Retinal pigment epithelial cell (primary cell): ENCODE measurements around the gene SSC5D.

Experiments used
- DNase-seq: peaks from one replicate; pipeline ENCODE4 v3.0.0-alpha.2; 2010; ENCODE audit warnings: low read depth
- H3K4me3 ChIP-seq: 2 replicates; pipeline ENCODE4 v1.5.1; 2011; ENCODE audit warnings: mild to moderate bottlenecking, low read length, control low read depth, moderate library complexity
- TF ChIP-seq, protein P1 (sequence below): conservative IDR thresholded peaks from 2 replicates; pipeline ENCODE4 v1.5.1; 2011; ENCODE audit warnings: low read depth, low read length, control low read depth, inconsistent platforms

Gene SSC5D

DNA sequence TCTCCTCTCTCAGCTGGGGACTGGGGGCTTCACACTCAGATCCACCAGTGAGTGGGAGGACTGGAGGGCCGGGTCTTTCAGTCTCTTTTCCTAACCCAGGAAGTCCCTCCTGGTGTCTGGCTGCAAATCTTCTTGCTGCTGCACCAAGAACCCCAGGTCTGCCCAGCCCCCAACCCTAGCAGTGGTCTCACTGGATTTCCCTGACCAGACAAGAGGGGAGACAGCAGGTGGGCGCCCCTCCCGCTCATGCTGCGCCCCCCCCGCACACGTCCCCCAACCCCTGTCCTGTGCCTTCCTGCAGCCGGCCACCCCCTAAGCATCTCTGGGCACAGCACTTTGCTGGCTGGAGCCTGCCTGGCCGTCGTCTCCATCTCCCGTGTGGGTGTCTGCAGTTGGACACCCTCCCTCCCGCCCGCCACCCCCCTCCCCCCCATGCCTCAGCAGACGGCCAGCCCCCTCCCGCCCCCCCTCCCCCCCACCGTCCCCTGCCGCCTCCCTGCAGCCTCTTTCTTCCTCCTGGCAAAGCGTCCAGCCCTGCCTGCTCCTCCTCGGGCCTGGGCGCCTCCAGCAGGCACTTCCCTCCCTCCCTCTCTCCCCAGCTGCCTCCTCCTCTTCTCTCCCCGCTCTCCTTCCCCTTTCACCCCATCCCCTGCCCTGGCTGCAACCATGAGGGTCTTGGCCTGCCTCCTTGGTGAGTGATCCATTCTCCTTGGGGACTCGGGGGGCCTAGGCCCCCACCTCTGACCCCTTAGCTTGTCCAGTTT is at the start of gene SSC5D:
SSC5D (plus strand) TSS at position 513 of the 764 bp plus-strand sequence; CDS start at position 667, 154 bp downstream.
- H3K4me3 ChIP-seq = peak within 1 kb of the TSS; percentile 20
- DNase-seq = no peak
- TF ChIP-seq, protein P1, sequence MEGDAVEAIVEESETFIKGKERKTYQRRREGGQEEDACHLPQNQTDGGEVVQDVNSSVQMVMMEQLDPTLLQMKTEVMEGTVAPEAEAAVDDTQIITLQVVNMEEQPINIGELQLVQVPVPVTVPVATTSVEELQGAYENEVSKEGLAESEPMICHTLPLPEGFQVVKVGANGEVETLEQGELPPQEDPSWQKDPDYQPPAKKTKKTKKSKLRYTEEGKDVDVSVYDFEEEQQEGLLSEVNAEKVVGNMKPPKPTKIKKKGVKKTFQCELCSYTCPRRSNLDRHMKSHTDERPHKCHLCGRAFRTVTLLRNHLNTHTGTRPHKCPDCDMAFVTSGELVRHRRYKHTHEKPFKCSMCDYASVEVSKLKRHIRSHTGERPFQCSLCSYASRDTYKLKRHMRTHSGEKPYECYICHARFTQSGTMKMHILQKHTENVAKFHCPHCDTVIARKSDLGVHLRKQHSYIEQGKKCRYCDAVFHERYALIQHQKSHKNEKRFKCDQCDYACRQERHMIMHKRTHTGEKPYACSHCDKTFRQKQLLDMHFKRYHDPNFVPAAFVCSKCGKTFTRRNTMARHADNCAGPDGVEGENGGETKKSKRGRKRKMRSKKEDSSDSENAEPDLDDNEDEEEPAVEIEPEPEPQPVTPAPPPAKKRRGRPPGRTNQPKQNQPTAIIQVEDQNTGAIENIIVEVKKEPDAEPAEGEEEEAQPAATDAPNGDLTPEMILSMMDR = no peak

DNA sequence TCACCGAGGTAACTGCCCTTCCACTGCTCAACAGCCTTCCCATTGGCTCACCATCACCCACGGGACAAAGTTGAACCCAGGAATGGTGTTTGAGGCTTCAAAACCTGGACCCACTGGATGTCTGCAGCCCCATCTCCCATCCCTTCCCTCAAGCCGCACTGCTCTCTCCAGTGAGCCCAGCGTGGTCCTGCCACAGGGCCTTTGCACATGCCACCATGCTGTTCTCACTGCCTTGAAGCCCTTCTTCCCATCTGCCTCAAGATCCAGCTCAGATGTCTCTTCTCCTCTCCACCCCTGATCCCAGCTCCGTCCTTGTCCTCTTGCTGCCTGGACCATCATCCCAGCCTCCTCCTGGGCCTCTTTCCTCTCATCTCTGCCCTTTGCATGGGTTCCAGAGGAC is 49.2 kb upstream of the SSC5D start:
- no peak overlapping the region for H3K4me3 ChIP-seq
- TF ChIP-seq, protein P1 = no peak
- no peak for DNase-seq

DNA sequence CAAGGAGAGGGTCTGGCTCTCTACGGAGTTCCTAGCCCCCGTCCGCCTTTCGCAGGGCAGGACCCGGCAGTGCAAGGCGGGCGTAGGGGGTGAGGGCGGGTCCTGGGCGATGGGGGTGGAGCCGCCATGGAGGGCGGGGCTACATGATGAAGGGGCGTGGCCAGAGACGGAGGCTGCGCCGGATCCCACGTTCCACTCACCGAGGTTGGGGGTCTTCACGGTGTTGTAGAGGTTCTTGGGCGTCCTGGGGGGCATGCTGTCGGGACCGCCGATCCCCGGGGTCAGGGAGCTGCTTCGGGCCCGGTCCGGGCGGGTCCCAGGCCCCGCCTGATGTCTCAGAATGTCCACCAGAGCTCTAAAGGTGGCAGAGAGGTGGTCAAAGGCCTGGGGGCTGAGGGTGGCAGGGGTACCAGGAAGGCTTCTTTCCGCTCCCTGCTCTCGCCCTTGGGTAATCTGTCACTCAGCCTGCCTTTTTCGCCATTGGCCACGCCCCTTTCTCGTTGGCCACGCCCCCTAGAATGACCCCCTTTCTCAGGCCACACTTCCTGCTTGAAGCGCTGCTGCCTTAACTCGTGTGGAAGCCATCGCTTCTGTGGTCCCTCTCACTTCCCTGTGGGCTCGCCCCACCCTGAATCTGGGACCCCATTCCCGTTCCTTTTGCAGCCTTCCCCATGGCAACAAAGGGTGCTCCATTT is 47.7 kb upstream of the SSC5D start:
- TF ChIP-seq, protein P1 = no peak
- no peak for DNase-seq
- no peak overlapping the region for H3K4me3 ChIP-seq

DNA sequence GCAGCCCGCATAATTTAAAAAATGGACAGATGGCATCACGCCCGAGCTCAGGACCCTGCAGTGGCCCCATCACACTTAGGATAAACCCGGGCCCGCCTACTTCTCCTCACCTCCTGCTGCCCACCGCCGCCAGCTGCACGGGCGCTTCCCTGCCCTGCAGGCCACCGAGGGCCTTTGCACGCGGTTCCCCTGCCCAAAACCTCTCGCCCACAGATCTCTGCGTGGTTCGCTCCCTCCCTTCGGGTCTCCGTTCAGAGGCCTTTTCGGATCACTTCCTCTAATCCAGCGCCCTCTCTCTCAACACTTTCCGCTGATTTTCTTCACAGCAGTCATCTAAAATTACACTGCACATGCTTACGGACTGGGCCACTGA is 46.9 kb upstream of the SSC5D start:
- H3K4me3 ChIP-seq = no peak overlapping the region
- TF ChIP-seq, protein P1 = no peak
- DNase-seq = no peak

DNA sequence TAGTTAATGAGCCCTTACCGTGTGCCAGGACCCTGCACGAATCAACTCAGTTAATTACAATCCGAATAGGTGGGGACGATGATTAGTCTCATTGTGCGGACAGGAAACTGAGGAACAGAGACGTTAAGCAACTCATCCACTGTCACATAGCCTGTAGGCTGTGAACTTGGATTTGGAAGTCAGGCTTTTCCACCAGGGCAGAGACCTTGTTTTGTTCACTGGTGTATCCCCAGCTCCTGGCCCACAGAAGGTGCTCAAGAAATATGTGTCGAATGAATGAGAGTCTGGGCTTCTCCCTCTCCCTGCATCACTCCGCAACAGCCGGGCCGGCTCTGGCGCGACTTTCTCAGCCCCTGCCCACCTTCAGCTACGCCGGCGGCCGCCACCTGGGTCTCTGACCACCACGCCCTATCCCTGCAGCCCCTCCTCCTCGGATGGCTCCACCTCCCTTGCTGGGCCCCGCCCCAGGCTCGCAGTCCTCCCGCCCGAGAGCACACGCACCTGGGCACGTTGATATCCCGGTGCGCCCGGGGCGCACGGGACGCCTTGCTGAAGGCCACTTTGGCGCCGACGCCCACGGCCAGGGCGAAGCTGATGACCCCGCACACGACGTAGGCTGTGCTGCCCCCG is 46.4 kb upstream of the SSC5D start:
- no peak overlapping the region for H3K4me3 ChIP-seq
- TF ChIP-seq, protein P1 = no peak
- DNase-seq = no peak

DNA sequence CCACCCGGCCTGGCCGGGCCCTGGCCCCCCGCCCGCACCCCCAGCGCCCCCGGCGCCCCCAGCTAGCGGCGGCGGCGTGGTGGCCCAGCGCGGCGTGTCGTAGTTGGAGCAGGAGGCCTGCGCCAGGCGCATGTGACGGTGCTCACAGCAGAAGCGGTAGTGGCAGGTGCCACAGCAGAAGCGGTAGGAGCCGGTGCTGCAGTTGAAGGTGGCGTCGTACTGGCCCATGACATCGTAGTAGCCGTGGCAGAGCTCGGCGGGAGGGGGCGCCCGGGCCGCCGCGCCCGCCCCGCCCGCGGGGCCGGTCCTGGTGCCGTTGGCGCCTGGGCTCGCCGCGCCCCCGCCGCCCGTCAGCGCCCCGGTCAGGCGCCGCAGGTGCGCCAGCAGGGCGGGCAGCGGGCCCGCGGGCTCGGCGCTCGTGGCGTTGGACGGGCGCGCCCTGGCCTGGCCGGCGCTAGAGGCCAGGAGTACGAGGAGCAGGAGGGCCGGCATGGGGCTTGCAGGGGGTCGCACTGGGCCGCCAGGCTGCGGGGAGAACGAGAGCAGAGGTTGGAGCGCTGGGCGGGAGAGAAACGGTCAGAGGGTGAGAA is 45.8 kb upstream of the SSC5D start:
- no peak overlapping the region for H3K4me3 ChIP-seq
- TF ChIP-seq, protein P1 = no peak
- DNase-seq = no peak
